HG03175 (cell line): ENCODE results near the gene TBL1XR1.

Experiments
- ATAC-seq: cut with Tn5 transposase; IDR thresholded peaks from one replicate; pipeline ENCODE4 v1.9.1; 2021; ENCODE audit warnings: mild to moderate bottlenecking, moderate library complexity; ENCODE audit not compliant: unreplicated experiment

TBL1XR1 gene

DNA sequence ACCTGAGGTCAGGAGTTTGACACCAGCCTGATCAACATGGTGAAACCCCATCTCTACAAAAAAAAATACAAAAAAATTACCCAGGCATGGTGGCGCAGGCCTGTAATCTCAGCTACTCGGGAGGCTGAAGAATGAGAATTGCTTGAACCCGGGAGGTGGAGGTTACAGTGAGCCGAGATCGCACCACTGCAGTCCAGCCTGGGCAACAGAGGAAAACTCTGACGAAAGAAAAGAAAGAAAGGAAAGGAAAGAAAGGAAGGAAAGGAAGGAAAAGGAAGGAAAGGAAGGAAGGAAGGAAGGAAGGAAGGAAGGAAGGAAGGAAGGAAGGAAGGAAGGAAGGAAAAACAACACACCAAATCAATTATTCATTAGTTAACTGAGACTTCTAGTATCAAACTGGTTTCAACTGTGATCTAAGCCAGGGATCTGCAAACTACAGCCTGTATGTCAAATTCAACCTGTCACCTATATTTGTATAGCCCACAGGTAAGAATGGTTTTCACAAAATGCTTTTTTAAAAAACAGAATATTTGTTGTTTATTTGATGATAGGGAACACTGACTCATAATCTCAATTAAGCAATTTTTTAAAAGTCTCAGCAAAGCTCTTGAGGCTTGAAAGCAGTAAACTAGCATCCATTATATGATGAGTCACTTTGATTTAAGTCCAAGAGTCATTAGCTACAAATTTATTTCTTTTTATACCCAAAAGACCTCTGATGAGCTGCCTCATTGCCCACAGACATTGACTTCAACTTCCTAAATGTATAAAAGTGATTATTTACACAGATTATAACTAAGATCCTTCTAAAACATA, 127.6 kb downstream of the TBL1XR1 start:
- no peak for ATAC-seq

- no peak for ATAC-seq
These were observed 128.3 kb downstream of the TBL1XR1 start for GRCh38 chr3:177068967-177069366.

DNA sequence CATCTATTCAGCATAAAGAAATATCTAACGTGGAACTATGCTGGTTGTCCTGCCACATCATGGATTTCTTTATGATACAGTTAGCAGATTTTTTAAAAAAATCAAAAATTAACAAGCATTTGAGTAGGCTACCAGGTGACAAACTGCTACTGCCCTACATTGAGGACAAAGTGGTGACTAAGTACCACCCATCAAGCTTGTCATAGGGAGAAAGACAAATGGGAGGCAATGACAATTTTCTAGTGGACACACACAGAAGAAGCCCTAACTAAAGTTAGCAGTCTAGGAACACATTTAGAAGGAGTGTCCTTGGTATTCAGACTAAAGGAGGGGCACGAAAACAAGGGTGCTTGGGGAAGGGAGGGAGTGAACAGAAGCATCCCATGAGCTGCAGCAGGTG, 131.2 kb downstream of the TBL1XR1 start:
- no peak for ATAC-seq

DNA sequence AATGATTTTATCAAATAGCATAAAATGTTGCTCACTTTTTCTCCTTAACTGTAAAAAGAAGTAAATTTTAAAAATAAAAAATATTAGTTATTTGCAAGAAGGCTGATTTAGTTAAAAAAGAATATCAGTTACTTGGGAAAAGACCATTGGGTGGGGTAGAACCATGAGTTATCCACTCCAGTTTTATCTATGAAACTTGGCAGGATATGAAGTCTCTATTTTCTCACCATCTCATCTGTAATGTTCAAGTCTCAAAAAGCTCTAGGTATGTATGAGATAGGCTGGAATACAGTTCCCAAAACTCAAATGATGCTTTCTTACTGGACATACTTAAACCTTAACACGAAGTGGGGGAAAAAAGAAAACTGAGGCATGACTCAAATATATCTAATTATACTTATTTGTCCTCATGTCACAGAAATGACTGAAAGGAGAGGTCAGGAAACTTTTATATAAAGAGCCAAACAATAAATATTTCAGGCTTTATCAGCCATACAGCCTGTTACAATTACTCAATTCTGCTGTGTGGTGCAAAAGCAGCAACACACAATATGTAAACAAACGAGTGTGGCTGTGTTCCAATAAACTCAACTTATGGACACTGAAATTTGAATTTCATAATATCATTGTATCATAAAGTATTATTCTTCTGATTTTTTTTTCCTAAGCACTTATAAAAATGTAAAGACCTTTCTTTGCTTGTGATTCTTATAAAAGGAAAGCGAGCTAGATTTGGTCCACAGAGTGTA, 131.8 kb downstream of the TBL1XR1 start:
- no peak for ATAC-seq

GRCh38 chr3:177062052-177062732, 135.1 kb downstream of the TBL1XR1 start:
- no peak for ATAC-seq

DNA sequence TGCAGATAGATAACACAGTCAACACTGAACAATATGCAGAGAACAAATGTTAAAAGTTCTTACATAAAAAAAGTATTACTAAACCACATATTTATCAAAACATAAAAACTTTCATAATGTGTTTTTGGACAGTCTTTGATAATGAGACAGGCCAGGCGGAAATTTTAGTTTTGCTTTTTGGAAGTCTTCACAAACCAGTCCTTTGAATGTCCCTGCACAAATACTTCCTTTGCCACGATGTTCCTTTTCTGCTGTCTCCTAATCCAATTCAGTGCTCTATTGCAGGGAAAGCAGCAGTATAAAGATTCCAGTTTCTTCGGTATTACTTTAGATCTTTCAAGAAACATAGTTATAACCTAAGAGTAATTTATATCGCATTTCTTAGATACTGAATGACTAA, 135.9 kb downstream of the TBL1XR1 start:
- no peak for ATAC-seq

DNA sequence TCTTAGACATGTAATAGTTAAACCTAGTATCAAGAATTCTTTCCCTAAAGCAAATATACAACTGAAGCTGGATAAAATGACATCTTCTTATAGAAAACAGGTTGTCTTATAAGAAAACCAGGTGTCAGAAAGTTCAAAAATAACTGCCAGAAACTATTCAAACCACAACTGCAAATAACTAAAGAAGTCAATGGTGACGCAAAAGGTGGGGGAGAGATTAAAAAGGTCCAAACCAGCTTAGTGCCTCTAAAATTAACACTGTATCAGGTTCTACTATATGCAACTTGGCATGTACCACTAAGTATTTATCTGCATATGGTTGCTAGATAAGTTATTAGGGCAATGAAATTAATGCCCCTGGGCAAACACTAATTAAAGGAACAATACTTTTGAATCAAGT, 136.8 kb downstream of the TBL1XR1 start:
- no peak for ATAC-seq

- no peak for ATAC-seq
These were observed 138.6 kb downstream of the TBL1XR1 start for GRCh38 chr3:177058648-177059047.

- ATAC-seq = peak; percentile 96
These were observed 139.5 kb downstream of the TBL1XR1 start for GRCh38 chr3:177057768-177058167.

DNA sequence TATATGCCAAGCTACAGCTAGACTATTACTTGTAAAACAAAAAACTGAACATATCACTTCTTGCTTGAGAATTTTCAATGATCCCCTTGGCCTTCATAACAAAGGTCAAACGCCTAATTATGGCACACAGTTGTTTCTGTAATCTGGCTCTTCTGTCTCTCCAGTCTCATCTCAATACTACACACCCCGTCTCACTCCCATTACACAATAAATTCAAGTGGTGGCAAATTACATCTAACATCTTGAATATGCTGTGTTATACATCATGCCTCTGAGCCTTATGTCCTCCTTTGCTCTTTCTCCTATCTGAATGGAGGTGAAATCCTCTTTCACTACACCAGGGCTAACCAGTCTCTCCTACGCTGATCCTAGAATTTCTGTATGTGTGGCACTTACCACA, 140.4 kb downstream of the TBL1XR1 start:
- no peak for ATAC-seq

GRCh38 chr3:177055605-177056571, 141.4 kb downstream of the TBL1XR1 start:
- ATAC-seq = no peak

DNA sequence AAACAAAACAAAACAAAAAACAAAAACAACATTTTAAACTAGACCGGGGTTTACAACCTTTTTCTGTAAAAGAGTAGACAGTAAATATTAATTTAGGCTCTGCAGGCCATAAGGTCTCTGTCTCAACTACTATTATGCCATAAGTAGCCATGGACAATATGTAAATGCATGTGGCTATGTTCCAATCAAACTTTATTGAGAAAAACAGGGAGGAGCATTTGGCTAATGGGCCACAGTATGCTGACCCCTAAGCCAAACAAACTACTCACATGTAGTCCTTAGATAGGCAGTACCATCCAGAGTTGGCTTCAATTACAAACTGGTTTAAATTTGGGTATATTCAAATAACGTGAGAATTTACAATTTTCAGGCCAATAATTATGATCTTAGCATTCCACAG, 144.2 kb downstream of the TBL1XR1 start:
- ATAC-seq = no peak

DNA sequence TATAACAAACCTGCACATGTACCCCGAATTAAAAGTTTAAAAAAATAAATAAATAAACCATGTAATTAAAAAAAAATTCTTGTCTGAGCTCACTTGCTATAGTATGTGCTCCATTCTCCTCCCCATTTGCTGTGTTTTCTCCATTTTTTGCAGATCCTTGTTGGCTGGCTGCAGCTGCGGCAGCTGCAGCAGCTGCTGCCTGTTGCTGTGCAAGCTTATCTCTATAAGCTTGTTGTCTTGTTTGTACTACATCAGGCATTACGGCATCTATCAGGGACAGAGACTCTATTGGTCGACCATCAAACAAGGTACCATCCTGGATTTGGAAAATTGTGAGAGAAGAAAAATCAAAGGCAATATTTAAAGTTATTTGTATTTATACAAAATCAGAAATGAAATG, 145.9 kb downstream of the TBL1XR1 start:
- ATAC-seq = no peak

- peak; percentile 77 for ATAC-seq
These were observed 146.6 kb downstream of the TBL1XR1 start for GRCh38 chr3:177050501-177051237.

DNA sequence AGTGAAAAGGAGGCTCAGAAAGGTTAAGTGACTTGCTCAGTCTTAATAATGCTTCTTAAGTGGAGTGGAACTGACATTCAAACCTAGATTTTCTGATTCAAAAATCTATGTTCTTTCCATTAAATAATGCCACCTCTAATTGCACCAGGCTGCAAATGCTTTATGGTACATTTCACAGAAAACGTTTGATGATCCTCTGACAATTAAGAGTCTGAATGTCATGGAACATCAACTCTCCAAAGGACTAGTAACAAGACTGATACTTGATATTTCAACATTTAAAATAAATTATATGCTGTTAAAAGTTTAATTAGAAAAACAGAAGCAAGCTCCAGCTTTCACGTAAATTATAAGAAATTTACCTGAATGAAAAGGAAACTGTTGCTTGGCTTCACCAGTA, 151.5 kb downstream of the TBL1XR1 start:
- ATAC-seq = no peak

- ATAC-seq = no peak
These were observed 152.1 kb downstream of the TBL1XR1 start for GRCh38 chr3:177045222-177045621.

DNA sequence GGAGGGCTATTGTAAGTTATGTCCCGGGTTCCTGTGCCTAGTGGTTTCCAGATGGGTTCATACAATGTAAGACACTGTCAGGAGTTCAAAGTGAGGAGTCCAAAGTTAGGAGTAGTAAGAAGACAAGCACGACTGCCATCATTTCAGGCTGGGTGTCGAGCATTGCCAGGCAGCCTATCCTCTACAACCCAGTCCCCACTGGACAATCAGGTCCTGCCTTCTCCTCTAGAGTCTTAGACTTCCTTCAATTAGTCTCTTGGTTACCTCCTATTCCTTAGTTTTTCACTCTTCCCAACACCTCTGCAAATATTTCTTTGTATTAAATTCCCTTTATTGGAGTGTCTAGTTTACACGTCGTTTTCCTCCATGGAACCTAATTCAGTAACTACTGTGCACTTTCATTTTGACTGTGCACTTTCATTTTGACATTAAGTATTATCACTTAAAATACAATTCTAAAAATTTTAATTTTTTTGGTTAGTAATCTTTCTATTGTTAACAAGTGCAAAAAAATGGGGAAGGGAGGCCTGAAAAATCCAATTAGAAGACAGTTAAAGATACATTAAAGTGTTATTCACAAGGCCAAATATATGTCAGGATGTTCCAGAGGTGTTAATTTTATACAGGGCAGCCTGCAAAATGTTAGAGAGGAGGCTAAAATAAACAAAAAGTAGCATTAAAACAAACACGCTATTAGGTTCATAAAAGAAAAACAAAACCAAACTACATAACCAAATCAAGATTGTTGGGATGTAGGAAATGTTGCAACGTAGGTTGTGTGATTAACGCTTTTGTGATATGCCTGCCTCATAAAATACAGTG, 155.3 kb downstream of the TBL1XR1 start:
- peak; percentile 66 for ATAC-seq

DNA sequence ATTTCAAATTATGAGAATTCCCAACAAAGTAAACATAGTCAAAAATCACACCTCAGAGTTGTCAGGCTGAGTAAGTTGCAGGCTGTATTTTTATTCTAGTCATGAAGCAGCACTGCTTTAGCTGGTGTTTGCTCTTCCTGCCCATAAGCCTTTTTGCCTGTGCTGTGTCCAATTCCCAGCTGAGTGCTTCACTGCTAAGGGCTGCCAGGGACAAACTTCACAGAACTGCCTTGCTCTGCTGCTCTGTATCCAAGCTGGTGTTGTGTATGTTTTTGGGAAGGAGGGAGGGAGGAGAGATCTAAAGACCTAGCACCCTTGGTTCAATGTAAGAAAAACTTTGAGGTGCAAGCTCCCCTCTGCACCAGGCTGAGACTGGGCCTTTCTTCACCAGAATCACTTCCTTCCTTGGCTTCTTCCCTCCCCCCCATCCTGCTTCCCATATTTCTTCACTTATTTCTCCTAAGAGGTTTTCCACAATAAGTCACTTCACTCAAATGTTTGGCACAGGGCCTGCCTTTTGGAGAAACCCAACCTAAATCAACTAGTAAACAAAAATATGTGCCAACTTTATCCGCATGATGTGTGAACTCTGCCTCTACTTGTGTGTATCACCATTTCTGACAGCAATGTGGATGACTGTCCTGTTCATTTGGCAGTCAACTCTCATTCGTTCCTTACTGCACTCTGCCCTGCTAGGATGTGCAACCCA, 156.1 kb downstream of the TBL1XR1 start:
- ATAC-seq = no peak
